SK-MEL-5 (cell line): ENCODE results near the gene HMGCL. TPM values are rescaled to one million over a fixed set of nuclear protein-coding genes. Genes with fewer than 3 reads are reported as not detected.
"Not testable (repeated sequence)": the region's sequence is repeated elsewhere in the genome, so short reads cannot be mapped to it uniquely, and the experiment has no call there.

Source experiments
- DNase-seq: peaks from one replicate; pipeline ENCODE4 v3.0.0-alpha.2; 2016; ENCODE audit warnings: low read depth, low spot score
- in situ Hi-C: cut with HindIII; loops from 2 replicates; pipeline ENCODE4 v1.10.0; 2016; ENCODE audit warnings: low sequenced_read_pairs, high pct_unique_total_duplicates, low pct_unique_long_range_greater_than_20kb
- polyA plus RNA-seq, 2 experiments: library from polyadenylated mRNA; depleted of rRNA; stranded (reverse); fragments of >200 nt; gene quantifications; 2 replicates each; pipeline ENCODE4 v1.2.3, GENCODE V29; 2015
- total RNA-seq: library from RNA; depleted of rRNA; stranded (reverse); fragments of >200 nt; shearing (Covaris generic); gene quantifications from 2 replicates; pipeline ENCODE4 v1.2.3, GENCODE V29; 2014; rRNA removed

Gene HMGCL
- 54.7 and 59.7 TPM in 2 replicates for total RNA-seq
- polyA plus RNA-seq (2015; cell fraction: cytosol; rRNA removed), result 36.5 and 36.9 TPM in 2 replicates
- polyA plus RNA-seq (2015; cell fraction: nucleus; rRNA removed), result 23.3 and 24.6 TPM in 2 replicates

DNA sequence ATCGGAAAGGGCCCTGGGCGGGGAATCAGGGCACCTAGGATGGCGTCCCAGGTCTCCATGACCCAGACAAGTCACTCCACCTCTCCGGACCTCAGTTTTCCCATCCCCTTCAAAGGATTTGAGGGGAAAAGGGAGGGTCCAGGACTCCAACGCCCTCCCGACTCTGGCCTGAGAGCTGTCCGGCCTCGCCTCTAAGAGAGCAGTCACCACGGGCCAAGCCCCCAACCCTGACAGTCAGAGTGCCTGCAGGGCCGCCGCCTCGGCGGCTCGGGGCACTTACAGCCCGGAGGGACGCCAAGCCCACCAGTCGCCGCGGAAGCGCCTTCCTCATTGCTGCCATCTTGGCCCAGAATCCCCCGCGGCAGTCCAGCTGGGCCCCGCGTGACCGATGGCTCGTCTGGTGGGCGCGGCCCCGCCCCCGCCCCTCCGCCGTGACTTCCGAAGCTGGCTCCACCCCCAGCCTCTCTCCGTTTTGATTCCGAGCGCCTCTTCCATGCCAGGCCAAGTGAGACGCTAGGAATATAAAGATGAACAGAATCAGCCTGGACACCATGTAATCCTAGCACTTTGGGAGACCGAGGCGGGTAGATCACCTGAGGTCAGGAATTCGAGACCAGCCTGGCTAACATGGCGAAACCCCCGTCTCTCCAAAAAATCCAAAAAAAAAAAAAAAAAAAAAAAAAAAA, at the start of gene HMGCL:
TSS of gene HMGCL (minus strand) at position 354 of the 686 bp plus-strand sequence. CDS start at position 340, 14 bp downstream.
- in situ Hi-C loops, result no loop called here
- DNase-seq, result peak; percentile 89

DNA sequence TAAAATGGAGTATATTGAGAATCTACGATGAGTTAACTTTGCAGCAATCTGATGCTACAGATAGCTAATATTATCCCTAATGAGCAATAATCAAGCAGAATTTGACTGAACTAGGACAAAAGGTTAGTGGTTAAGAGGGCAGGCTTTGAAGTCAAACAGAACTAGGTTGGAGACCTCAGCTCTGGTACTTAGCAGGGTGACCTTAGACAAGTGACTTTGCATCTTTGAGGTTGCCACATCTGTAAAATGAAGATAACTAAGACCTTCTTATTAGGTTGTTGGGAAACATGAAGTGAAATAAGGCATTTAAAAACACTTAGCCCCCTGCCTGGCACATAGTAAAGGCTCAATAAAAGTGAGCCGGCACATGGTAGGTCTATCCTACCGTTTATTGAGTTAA, 47.2 kb upstream of the HMGCL start:
- in situ Hi-C loops, result no loop called here
- DNase-seq, result no peak

DNA sequence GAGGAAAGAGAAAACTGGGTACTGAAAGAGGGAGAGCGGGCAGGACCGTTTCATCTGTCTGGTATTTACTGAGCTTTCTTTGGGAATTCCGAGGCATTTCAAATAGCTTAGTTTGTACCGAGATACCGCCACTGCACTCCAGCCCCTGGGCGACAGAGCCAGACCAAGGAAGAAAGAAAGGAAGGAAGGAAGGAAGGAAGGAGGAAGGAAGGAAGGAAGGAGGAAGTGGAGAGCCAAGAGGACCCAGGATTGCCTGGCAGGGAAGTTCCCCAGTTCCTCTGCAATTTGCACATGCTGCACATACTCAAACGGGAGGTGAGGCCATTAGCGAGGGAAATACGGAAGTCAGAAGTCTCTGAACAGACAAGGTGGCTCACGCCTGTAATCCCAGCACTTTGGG, 43.8 kb upstream of the HMGCL start:
- no peak for DNase-seq
- in situ Hi-C loops, result no loop called here

DNA sequence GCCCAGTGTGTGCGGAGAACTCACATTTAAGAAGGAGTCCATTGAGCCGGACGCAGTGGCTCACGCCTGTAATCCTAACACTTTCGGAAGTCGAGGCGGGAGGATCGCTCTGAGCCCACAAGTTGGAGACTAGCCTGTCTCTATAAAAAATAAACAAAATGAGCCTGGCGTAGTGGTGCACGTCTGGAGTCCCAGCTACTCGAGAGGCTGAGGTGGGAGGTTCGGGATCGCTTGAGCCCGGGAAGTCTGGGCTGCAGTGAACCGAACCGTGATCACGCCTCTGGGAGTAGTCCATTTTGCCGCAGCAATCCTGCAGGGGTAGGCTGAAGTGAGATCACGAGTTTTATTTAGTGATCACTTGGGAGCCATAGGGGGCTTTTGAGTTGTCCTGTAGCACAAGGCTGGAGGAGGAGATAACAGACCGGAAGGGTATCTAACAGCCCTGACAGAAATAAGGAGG, 43.4 kb upstream of the HMGCL start:
- in situ Hi-C loops, result no loop called here
- DNase-seq, result no peak

DNA sequence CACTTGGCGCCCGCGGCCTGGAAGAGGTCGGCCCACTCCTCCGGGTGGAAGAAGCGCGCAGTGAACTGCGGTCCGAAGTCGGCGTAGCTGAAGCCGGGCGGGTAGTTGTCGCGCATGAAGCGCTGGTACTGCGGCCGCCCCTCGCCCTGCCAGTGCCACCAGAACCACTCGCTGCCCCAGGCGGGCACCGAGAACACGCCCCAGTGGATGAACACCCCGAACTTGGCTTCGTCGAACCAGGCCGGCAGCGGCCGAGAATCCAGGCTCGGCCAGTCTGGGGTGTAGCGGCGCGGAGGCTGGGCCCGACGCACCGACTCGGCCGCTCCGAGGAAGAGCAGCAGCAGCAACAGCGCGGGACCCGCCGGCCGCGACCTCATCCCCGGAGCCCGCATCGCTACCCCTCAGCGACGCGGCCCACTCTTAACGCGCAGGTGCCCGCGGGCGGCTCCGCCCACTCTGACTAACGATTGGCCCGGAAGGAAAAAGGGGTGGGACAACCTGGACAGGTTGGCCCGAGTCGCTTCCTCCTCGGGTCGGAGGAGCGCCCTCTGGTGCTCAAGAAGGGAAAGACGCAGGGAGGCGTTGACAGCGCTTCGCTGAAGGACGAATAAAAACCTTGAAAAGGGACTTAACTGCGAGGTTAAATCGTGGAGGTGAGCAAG, 42.8 kb upstream of the HMGCL start, which contains the start of gene FUCA1:
TSS of gene FUCA1 (minus strand) at position 396 of the 662 bp plus-strand sequence. CDS start at position 392, 4 bp downstream.
- in situ Hi-C loops, result no loop called here
- DNase-seq, result peak; percentile 91

DNA sequence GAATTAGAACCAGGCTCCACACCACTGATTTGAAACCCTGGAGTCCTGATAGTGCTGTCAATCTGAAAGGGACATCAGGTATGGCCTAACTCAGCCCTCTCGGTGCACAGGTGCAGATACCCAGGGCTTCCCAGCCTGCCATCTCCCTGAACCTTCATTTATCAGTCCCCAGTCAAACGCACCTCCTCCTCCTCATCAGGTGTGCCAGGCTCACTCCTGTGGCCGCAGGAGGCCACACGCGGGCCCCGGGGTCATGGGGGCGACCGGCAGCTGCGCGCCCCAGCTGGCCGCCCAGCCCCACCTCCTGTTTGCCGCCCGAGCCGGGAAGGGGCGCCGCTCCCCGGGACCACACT, 42.3 kb upstream of the HMGCL start:
- in situ Hi-C loops, result no loop called here
- no peak for DNase-seq

DNA sequence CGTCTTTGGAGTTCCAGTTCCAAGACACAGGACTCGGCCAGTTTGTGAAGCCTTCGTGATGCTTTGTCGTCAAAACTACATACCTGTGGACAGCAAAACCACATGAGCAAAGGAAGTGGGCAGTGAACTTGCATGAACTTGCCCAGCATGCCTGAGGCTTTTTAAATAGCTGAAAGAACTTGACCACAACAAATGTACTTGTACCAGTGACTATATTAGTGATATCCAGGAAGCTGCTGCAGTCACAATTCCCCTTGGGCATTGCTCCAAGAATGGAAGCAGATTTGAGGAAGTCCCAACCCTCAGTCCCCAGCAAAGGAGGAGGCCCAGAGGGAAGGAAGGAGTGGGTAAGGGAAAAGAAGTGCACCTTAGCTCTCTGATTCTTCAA, 40.3 kb upstream of the HMGCL start:
- in situ Hi-C loops, result no loop called here
- peak; percentile 52 for DNase-seq

DNA sequence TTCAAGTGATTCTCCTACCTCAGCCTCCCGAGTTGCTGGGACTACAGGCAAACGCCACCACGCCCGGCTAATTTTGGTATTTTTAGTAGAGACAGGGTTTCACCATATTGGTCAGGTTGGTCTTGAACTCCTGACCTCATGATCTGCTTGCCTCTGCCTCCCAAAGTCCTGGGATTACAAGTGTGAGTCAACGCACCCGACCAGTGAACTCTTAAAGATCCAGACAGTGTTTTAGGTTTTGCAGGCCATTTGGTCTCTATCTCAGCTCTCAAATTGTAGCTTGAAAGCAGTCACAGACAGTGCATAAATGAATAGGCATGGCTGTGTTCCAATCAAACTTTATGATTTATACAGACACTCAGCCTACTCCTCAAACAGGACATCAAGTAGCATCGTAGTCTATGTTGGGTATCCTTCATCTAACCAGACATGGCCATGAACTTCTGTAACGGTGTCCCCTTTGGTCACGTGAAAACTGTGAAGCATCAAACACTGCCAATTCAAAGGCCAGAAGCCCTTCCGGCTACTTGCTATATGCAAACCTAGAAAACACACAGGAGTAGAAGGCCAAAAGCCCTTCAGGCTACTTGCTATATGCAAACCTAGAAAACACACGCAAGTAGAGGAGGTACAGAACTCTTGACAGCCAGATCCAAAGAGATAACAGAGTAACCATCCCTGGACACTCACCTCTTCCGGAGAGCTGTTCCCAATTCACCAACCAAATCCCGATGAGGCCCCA, 39.7 kb upstream of the HMGCL start:
- DNase-seq, result no peak
- in situ Hi-C loops, result no loop called here

DNA sequence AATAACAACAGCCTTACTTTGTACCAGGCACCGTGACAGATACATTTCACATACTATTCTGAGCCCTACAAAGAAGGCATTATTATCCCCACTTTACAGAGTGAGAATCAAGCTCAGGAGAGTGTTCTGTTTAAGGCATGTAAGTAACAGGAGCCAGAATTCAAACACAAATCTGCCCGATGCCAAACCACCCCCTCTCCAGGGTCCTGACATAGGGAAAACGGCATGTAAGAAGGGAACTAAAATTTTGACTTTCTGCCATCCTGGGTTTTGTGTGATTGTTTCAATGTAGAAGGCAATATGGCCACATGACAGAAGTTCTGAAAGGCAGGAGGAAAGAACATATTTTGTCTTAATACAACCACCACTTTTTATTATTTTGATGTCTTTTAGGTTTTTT, 37.4 kb upstream of the HMGCL start:
- DNase-seq, result no peak
- in situ Hi-C loops, result no loop called here

DNA sequence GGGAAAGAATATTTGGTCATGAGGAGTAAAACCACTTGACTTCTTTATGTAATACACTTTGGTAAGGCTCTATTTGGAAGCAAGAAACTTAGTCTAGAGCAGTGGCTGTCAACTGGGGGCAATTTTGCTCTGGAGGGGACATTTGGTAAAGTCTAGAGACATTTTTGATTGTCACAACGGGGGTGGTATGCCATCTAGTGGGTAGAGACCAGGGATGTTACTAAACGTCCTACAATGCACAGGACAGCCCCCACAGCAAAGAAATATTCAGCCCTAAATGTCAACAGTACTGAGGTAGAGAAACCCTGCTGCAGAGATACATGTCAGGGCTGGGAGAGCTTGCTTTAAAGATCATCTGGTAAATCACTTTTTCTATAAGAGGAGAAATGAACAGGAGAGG, 29.3 kb upstream of the HMGCL start:
- in situ Hi-C loops, result no loop called here

DNA sequence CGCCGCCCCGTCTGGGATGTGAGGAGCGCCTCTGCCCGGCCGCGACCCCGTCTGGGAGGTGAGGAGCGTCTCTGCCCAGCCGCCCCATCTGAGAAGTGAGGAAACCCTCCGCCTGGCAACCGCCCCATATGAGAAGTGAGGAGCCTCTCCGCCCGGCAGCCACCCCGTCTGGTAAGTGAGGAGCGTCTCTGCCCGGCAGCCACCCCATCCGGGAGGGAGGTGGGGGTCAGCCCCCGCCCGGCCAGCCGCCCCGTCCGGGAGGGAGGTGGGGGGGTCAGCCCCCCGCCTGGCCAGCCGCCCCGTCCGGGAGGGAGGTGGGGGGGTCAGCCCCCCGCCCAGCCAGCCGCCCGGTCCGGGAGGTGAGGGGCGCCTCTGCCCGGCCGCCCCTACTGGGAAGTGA, 27.9 kb upstream of the HMGCL start:
- DNase-seq, in situ Hi-C loops: not testable (repeated sequence)

More for the DNA sequence above, 29.3 kb upstream of the HMGCL start:
- DNase-seq, result peak; percentile 44

DNA sequence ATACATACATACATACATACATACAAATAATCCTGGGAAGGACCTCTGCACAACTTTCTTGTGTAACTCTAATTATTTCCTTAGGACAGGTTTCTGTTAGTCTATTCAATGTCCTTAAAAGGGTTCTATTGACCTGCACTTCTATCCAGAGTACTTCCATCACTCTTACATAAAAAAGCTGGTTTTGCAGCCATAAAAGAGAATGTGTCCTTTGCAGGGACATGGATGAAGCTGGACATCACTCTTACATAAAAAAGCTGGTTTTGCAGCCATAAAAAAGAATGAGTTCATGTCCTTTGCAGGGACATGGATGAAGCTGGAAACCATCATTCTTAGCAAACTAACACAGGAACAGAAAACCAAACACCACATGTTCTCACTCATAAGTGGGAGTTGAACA, 26.2 kb upstream of the HMGCL start:
- DNase-seq, in situ Hi-C loops: not testable (repeated sequence)

DNA sequence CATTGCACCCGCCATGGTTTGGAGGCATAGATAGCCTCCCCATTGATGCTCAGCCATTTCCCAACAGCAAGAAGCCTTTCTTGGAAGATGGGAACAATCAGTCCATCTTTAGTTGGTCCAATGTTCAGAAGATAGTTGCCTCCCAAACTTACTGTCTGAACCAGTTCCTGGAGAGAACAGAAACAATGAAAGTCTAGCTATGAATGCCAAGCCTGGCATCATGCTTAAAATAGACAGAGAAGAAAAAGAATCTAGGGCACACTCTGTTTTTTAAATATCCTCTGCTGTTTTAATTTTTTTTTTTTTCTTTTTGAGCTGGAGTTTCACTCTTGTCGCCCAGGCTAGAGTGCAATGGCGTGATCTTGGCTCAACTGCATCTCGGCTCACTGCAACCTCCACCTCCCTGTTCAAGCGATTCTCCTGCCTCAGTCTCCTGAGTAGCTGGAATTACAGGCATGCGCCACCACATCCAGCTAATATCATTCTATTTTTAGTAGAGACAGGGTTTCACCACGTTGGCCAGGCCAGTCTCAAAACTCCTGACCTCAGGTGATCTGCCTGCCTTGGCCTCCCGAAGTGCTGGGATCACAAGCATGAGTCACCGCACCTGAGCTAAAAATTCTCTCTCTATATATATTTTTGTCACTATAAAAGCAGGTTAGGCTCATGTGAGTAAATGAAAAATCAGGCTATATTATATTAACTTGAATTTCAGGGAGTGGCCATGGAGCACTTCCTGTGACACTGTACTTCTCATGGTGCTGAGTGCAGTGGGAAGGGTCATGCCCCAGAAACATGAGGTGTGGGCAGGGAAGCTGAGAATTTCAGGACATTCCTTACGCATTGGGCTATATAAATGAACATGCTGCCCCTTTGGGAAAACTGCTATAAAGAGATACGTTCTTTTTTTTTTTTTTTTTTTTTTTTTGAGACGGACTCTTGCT, 23.7 kb upstream of the HMGCL start:
- in situ Hi-C loops, result no loop called here
- DNase-seq, result no peak

DNA sequence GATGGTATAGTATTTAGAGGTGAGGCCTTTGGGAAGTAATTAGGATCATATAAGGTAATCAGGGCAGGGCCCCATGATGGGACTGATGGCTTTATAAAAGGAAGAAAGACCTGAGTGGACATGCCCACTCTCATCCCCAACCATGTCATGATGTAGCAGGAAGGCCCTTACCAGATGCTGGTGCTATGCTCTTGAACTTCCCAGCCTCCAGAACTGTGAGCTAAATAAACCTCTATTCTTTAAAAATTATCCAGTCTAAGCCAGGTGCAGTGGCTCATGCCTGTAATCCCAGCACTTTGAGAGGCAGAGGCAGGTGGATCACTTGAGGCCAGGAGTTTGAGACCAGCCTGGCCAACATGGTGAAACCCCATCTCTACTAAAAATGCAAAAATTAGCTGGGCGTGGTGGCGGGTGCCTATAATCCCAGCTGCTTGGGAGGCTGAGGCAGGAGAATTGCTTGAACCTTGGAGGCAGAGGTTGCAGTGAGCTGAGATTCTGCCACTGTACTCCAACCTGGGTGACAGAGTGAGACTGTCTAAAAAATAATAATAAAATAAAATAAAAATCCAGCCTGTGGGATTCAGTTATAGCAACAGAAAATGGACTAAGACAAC, 22.4 kb upstream of the HMGCL start:
- DNase-seq, in situ Hi-C loops: not testable (repeated sequence)

DNA sequence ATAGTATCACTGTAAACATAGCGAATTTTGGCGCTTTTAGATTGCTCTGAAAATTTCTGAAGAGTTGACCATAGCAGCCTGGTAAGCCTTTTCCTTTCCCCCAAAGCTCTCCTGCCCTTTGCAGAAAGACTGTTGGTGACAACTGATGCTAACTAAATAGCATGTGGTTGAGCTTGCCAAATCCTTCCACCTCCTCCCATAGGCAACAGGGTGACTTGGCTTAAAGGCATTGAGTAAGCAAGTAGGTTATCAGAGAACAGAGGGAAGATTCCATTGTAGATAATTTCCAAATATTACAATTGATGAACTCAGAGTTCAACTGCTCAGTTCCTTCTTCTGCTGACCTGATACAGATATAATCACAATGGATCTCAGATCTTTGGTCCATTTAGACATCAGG, 19.9 kb upstream of the HMGCL start:
- no peak for DNase-seq
- in situ Hi-C loops, result no loop called here

DNA sequence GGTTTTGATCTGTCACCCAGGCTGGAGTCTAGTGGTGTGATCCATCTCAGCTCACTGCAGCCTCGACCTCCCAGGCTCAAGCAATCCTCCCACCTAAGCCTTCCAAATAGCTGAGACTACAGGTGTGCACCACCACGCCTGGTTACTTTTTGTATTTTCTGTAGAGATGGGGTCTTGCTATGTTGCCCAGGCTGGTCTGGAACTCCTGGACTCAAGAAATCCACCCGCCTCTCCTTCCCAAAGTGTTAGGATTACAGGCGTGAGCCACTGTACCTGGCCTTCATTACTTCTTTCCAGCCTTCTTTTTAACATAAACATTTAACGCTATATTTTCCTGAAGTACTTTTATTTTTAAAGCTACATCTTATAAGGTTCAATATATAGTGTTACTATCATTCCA, 18.4 kb upstream of the HMGCL start:
- in situ Hi-C loops, result no loop called here
- DNase-seq, result no peak

DNA sequence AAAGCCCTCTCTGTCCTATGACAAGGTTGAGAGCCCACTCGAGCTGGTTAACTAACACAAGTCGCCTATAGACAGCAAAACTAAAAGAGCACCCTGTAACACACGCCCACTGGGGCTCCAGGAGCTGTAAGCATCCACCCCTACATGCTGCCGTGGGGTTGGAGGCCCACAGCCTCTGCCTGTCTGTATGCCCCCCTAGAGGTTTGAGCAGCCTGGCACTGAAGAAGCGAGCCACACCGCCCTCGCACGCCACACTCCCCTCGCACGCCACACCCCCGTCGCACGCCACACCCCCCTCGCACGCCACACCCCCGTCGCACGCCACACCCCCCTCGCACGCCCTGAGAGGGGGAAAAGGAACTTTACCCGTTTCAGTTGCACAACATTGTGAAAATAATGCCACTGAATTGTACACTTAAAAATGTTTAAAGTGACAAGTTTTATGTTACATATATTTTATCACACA, 13.2 kb upstream of the HMGCL start:
- in situ Hi-C loops, result no loop called here
- peak; percentile 58 for DNase-seq
